Thoracic aorta (tissue), 2 donors: Measurements from ENCODE around the gene VCAN. TPM values are rescaled to one million over a fixed set of nuclear protein-coding genes. Genes with fewer than 3 reads are reported as not detected.

Experiments used
- ATAC-seq: fragments of 150-250 bp; one replicate; pipeline ENCODE4 v1.8.0; 2017; ENCODE audit warnings: low read depth; ENCODE audit not compliant: insufficient number of reproducible peaks, low FRiP score
- DNase-seq: peaks from one replicate; pipeline ENCODE4 v3.0.0-alpha.2; 2020; ENCODE audit warnings: low spot score
- H3K27ac ChIP-seq, 2 donors: fragments of 200-600 bp; sonication (generic); 1 replicate in 1 of 2; 2 replicates in 1 of 2; pipeline ENCODE4 v1.5.1; 2016; ENCODE audit warnings: mild to moderate bottlenecking in 2 of 2, moderate library complexity in 2 of 2
- H3K27me3 ChIP-seq: fragments of 200-600 bp; sonication (generic); replicated peaks from 2 replicates; pipeline ENCODE4 v1.6.0; 2016; ENCODE audit warnings: mild to moderate bottlenecking; ENCODE audit not compliant: insufficient read depth
- H3K36me3 ChIP-seq: fragments of 200-600 bp; sonication (generic); one replicate; pipeline ENCODE4 v1.5.1; 2016
- H3K4me1 ChIP-seq, 2 donors: fragments of 200-600 bp; sonication (generic); 1 replicate in 1 of 2; 2 replicates in 1 of 2; pipeline versions ENCODE4 v1.5.1 to v1.6.0; 2016; ENCODE audit warnings: low read depth in 2 of 2, mild to moderate bottlenecking in 1 of 2; ENCODE audit not compliant: control insufficient read depth in 1 of 2
- H3K4me3 ChIP-seq: fragments of 200-600 bp; sonication (generic); 2 replicates; pipeline ENCODE4 v1.5.1; 2016; ENCODE audit warnings: mild to moderate bottlenecking
- H3K9me3 ChIP-seq: fragments of 200-600 bp; sonication (generic); 2 replicates; pipeline ENCODE4 v1.5.1; 2016
- CTCF ChIP-seq: fragments of 200-600 bp; sonication (generic); IDR thresholded peaks from one replicate; pipeline ENCODE4 v1.5.1; 2019; ENCODE audit warnings: antibody characterized with exemption
- total RNA-seq, 2 donors: library from RNA; depleted of rRNA; stranded (reverse); fragments of >200 nt; gene quantifications; one replicate each; pipeline versions ENCODE4 v1.1.0 to v1.2.3, GENCODE V29; 2016

VCAN gene
- total RNA-seq, result 1,000 to 10,000 TPM in 1 of 2 donors, 100 to 1,000 TPM in 1; 870 to 1,101 TPM

DNA sequence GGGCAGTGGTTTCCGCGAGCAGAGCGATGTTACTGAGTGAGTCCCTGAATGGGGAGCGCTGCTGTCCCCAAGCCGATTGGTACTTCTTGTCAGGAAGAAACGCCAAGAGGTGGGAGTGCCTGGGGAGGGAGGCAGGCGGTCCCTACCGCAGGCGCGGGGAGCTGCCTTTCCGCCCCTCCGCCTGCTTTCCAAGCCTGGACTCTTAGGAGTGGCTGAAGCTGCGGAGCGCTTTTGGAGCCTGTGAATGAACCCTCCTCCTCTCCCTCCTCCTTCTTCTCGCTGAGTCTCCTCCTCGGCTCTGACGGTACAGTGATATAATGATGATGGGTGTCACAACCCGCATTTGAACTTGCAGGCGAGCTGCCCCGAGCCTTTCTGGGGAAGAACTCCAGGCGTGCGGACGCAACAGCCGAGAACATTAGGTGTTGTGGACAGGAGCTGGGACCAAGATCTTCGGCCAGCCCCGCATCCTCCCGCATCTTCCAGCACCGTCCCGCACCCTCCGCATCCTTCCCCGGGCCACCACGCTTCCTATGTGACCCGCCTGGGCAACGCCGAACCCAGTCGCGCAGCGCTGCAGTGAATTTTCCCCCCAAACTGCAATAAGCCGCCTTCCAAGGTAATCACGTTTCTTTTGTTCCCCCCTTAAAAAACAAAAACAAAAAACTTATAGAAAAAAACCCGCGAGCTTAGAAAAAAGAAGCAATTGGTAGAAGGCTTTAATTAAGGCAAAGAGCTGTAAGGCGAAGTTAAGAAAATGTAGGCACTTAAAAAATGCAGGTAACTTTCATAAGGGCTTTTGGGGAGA lies at the start of gene VCAN:
TSS of gene VCAN (plus strand) at position 340 of the 808 bp plus-strand sequence. CDS start 11,775 bp downstream, outside the sequence.
- peak; percentile 45 for DNase-seq
- Histone ChIP-seq H3K36me3 (no peaks in the 10 kb centered on the region), H3K4me3 (peak within 1 kb of the TSS; percentile 79), H3K27me3 (no peaks in the 10 kb centered on the region), H3K27ac (peak within 1 kb of the TSS; percentile 79 to 89), H3K4me1 (peaks cover 0 to 16% of the 10 kb centered on the region in 2 donors), H3K9me3 (no peaks in the 10 kb centered on the region)
- peak; percentile 61 for ATAC-seq
- no peak for TF ChIP-seq CTCF

DNA sequence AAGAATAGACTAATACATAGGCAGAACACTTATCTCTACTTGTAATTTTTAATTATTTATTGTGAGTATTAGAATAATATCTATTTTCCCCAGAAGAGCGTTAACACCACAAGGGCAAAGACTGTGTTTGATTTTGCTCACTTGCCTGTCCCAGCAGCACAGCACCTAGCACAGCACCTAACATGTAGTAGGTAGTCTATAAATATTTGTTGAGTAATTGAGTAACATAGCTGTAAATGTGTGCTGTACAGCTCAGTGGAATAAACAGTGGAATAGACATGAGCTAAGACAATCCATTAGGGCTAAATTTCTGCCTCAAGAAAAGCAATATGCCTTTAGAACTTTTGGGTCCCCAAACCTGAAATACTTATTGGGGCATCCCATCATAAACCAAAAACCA lies 49.3 kb upstream of the VCAN start:
- no peak for ATAC-seq

DNA sequence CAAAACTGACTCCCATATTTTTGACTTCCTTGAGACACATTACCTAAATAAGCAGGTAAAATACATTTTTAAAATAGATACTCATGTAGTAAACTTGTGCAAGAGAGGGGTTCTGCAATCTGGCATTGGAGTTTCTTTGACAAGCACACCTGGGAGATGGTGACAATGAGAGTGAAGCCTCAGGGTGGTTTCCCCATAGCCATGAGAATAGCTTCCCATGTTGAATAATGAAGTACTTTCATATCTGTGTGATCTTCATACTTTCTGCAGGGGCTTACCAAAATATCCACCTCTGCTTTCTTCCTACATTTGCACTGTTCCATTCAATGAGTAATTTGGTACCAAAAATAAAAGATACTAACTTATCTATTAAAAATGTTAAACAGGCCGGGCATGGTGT lies 44.7 kb upstream of the VCAN start:
- no peak overlapping the region for H3K27ac ChIP-seq
- ATAC-seq (no peak), DNase-seq (no peak)
- no peaks in the 10 kb centered on the region for H3K36me3 ChIP-seq
- H3K9me3 ChIP-seq, result no peaks in the 10 kb centered on the region
- no peaks in the 10 kb centered on the region for H3K27me3 ChIP-seq
- H3K4me1 ChIP-seq, result no peaks in the 10 kb centered on the region
- no peak overlapping the region for H3K4me3 ChIP-seq
- TF ChIP-seq CTCF, result no peak

More for the DNA sequence above, 49.3 kb upstream of the VCAN start:
- Histone ChIP-seq H3K9me3 (no peaks in the 10 kb centered on the region), H3K36me3 (no peaks in the 10 kb centered on the region), H3K4me3 (no peak overlapping the region), H3K27ac (no peak overlapping the region), H3K27me3 (no peaks in the 10 kb centered on the region), H3K4me1 (no peaks in the 10 kb centered on the region)
- DNase-seq, result no peak
- TF ChIP-seq CTCF, result no peak

DNA sequence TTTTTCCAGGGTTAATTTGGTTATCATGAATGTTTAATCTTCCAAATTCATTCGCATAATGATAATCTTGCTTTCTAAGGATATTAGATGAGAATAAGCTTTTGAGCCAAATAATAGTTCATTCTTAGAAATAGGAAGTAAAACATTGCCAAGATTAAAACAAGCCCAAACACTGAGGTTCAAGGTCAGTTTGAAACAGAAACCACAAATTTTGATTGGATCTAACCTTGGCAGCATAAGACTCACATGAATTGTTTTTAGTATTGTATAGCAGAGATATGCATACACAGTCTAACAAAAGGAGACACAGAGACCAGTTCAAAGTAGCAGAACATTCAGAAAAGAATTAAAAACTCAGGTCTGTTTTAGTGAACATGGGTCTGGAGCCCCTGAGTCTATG lies 43.4 kb upstream of the VCAN start:
- Histone ChIP-seq H3K4me1 (no peaks in the 10 kb centered on the region), H3K36me3 (no peaks in the 10 kb centered on the region), H3K9me3 (no peaks in the 10 kb centered on the region), H3K27ac (no peak overlapping the region), H3K4me3 (no peak overlapping the region), H3K27me3 (no peaks in the 10 kb centered on the region)
- no peak for ATAC-seq
- DNase-seq, result no peak
- TF ChIP-seq CTCF, result no peak

DNA sequence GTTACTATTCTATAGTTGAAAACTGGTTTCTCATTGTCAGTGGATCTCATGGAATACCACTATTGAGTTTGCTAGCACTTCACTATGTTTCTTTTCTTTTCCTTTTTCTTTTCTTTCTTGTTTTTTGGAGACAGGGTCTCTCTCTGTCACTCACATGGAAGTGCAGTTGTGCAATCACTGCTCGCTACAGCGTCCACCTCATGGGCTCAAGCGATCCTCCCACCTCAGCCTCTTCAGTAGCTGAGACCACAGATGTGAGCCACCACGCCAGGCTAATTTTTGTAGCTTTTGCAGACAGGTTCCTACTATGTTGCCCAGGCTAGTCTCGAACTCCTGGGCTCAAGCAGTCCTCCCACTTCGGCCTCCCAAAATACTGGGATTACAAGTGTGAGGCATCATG lies 42.7 kb upstream of the VCAN start:
- ATAC-seq (no peak), DNase-seq (no peak)
- Histone ChIP-seq H3K36me3 (no peaks in the 10 kb centered on the region), H3K27me3 (no peaks in the 10 kb centered on the region), H3K9me3 (no peaks in the 10 kb centered on the region), H3K4me1 (no peaks in the 10 kb centered on the region), H3K4me3 (no peak overlapping the region), H3K27ac (no peak overlapping the region)
- no peak for TF ChIP-seq CTCF
